ENCODE results near the gene FALEC.

Gene FALEC

GRCh38 chr1:150515328-150516049, at the start of gene FALEC:
Gene FALEC, plus strand, starts transcription at chr1:150515752.
- DNase-seq, result peak; percentile 82

GRCh38 chr1:150466964-150467363, 48.6 kb upstream of the FALEC start:
- DNase-seq, result no peak

- no peak for DNase-seq
Measured at GRCh38 chr1:150469291-150469690, 46.3 kb upstream of the FALEC start.

- no peak for DNase-seq
Measured at GRCh38 chr1:150472601-150473200, 42.9 kb upstream of the FALEC start.

- DNase-seq, result no peak
Measured at GRCh38 chr1:150473659-150474058, 41.9 kb upstream of the FALEC start.

GRCh38 chr1:150474869-150475268, 40.7 kb upstream of the FALEC start:
- no peak for DNase-seq

- no peak for DNase-seq
Measured at GRCh38 chr1:150476754-150477153, 38.8 kb upstream of the FALEC start.

- no peak for DNase-seq
Measured at GRCh38 chr1:150477320-150477719, 38.2 kb upstream of the FALEC start.

GRCh38 chr1:150477733-150478132, 37.8 kb upstream of the FALEC start:
- no peak for DNase-seq

- no peak for DNase-seq
Measured at GRCh38 chr1:150479370-150479769, 36.2 kb upstream of the FALEC start.

GRCh38 chr1:150479927-150480352, 35.6 kb upstream of the FALEC start:
- DNase-seq, result no peak

GRCh38 chr1:150484431-150484830, 31.1 kb upstream of the FALEC start:
- DNase-seq, result no peak

- DNase-seq, result no peak
Measured at GRCh38 chr1:150484861-150485260, 30.7 kb upstream of the FALEC start.

GRCh38 chr1:150486966-150487762, 28.4 kb upstream of the FALEC start, which contains the start of gene TARS2:
Gene TARS2, plus strand, starts transcription at chr1:150487419. Its CDS starts 32 bp downstream, at chr1:150487451.
- DNase-seq, result peak; percentile 97

GRCh38 chr1:150487763-150488115, 27.8 kb upstream of the FALEC start:
- no peak for DNase-seq

GRCh38 chr1:150493175-150493574, 22.4 kb upstream of the FALEC start:
- no peak for DNase-seq

- DNase-seq, result no peak
Measured at GRCh38 chr1:150498342-150498741, 17.2 kb upstream of the FALEC start.

- no peak for DNase-seq
Measured at GRCh38 chr1:150505431-150505830, 10.1 kb upstream of the FALEC start.

GRCh38 chr1:150507912-150508864, 7.4 kb upstream of the FALEC start, which contains the start of gene ECM1:
Gene ECM1, plus strand, starts transcription at chr1:150508109. Its CDS starts 101 bp downstream, at chr1:150508210.
- no peak for DNase-seq

GRCh38 chr1:150508982-150509381, 6.6 kb upstream of the FALEC start:
- no peak for DNase-seq

- no peak for DNase-seq
Measured at GRCh38 chr1:150511551-150511950, 4.0 kb upstream of the FALEC start.

- no peak for DNase-seq
Measured at GRCh38 chr1:150511985-150512660, 3.4 kb upstream of the FALEC start.
